NCI-H345 (cell line): ENCODE measurements around the gene P4HA1.

Source experiments
- DNase-seq: peaks from one replicate; lab custom pipeline; 2025; lab: John Stamatoyannopoulos, UW

Gene P4HA1

GRCh38 chr10:73093922-73094850, 2.5 kb downstream of the P4HA1 start:
- DNase-seq, result no peak

GRCh38 chr10:73092830-73093229, 3.8 kb downstream of the P4HA1 start:
- DNase-seq, result no peak

- DNase-seq, result no peak
Measured at GRCh38 chr10:73088304-73088703, 8.4 kb downstream of the P4HA1 start.

GRCh38 chr10:73086816-73087215, 9.8 kb downstream of the P4HA1 start:
- DNase-seq, result no peak

GRCh38 chr10:73084209-73084608, 12.5 kb downstream of the P4HA1 start:
- DNase-seq, result no peak

GRCh38 chr10:73083221-73083620, 13.4 kb downstream of the P4HA1 start:
- DNase-seq, result no peak

GRCh38 chr10:73079779-73080541, 16.7 kb downstream of the P4HA1 start:
- no peak for DNase-seq

GRCh38 chr10:73076360-73077183, 20.1 kb downstream of the P4HA1 start:
- DNase-seq, result no peak

GRCh38 chr10:73075829-73076228, 20.8 kb downstream of the P4HA1 start:
- no peak for DNase-seq

- DNase-seq, result no peak
Measured at GRCh38 chr10:73073627-73074026, 23.0 kb downstream of the P4HA1 start.

GRCh38 chr10:73065441-73065840, 31.2 kb downstream of the P4HA1 start:
- no peak for DNase-seq

GRCh38 chr10:73061743-73062142, 34.9 kb downstream of the P4HA1 start:
- no peak for DNase-seq

- DNase-seq, result peak; percentile 24
Measured at GRCh38 chr10:73060738-73061635, 35.7 kb downstream of the P4HA1 start.

- DNase-seq, result no peak
Measured at GRCh38 chr10:73060173-73060572, 36.5 kb downstream of the P4HA1 start.

- no peak for DNase-seq
Measured at GRCh38 chr10:73058057-73058591, 38.5 kb downstream of the P4HA1 start.

- DNase-seq, result no peak
Measured at GRCh38 chr10:73054286-73054685, 42.4 kb downstream of the P4HA1 start.

- no peak for DNase-seq
Measured at GRCh38 chr10:73053275-73053674, 43.4 kb downstream of the P4HA1 start.

- DNase-seq, result no peak
Measured at GRCh38 chr10:73044378-73045285, 52.0 kb downstream of the P4HA1 start.

- no peak for DNase-seq
Measured at GRCh38 chr10:73043766-73044377, 52.8 kb downstream of the P4HA1 start.
